Esophagus squamous epithelium (tissue), 5 donors: Measurements from ENCODE around the gene GRIK1. TPM values are rescaled to one million over a fixed set of nuclear protein-coding genes. Genes with fewer than 3 reads are reported as not detected.

ENCODE experiments used
- DNase-seq: peaks from one replicate; lab custom pipeline; 2025; lab: John Stamatoyannopoulos, UW
- H3K27ac ChIP-seq, 4 donors: fragments of 200-600 bp; sonication (generic); one replicate each; pipeline ENCODE4 v1.5.1; 2016 to 2019; ENCODE audit warnings: mild to moderate bottlenecking in 1 of 4
- H3K27me3 ChIP-seq, 4 donors: fragments of 200-600 bp; sonication (generic); 1 replicate in 3 of 4; 2 replicates in 1 of 4; pipeline versions ENCODE4 v1.5.1 to v1.6.0; 2017 to 2021; ENCODE audit warnings: antibody characterized with exemption in 1 of 4
- H3K36me3 ChIP-seq, 3 donors: fragments of 200-600 bp; sonication (generic); one replicate each; pipeline ENCODE4 v1.5.1; 2016 to 2019
- H3K4me1 ChIP-seq, 3 donors: fragments of 200-600 bp; sonication (generic); one replicate each; pipeline ENCODE4 v1.5.1; 2017 to 2019
- H3K4me3 ChIP-seq, 4 donors: fragments of 200-600 bp; sonication (generic); 1 replicate in 3 of 4; 2 replicates in 1 of 4; pipeline ENCODE4 v1.5.1; 2016 to 2019; ENCODE audit warnings: mild to moderate bottlenecking in 2 of 4, moderate library complexity in 1 of 4
- H3K9me3 ChIP-seq, 3 donors: fragments of 200-600 bp; sonication (generic); one replicate each; pipeline ENCODE4 v1.5.1; 2016 to 2019
- POLR2A ChIP-seq, 4 donors: fragments of 450-650 bp; IDR thresholded peaks; one replicate each; pipeline ENCODE4 v1.6.1; 2017; ENCODE audit warnings: antibody characterized with exemption in 4 of 4, mild to moderate bottlenecking in 4 of 4, moderate library complexity in 3 of 4
- WGBS, 2 donors: methylation state at CpG; one replicate each; pipeline ENCODE4 v1.1.5; 2018; 5-methylcytosine and 5-hydroxymethylcytosine counted together
- intact Hi-C: fragments of 100-400 bp; cut with DNase I; formaldehyde crosslinking; loops from one replicate; pipeline ENCODE4 v1.15.0; 2022
- total RNA-seq, 4 donors: library from RNA; depleted of rRNA; stranded (reverse); fragments of >200 nt; gene quantifications; one replicate each; pipeline ENCODE4 v1.1.0, GENCODE V29; 2016
- TF ChIP-seq, protein P1 (sequence below), 6 experiments: fragments of 450-650 bp in 4 of 6; fragments of 200-600 bp in 2 of 6; sonication (generic) in 2 of 6; IDR thresholded peaks; one replicate each; pipeline ENCODE4 v1.5.1; 2016 to 2019; ENCODE audit warnings: antibody characterized with exemption in 6 of 6, mild to moderate bottlenecking in 4 of 6, moderate library complexity in 4 of 6
- donor health status: DM: yes; HTN: yes; CAD: no.

Gene GRIK1
- total RNA-seq, 4 donors from 2014 or later = 0.19 TPM; not detected in 3

DNA sequence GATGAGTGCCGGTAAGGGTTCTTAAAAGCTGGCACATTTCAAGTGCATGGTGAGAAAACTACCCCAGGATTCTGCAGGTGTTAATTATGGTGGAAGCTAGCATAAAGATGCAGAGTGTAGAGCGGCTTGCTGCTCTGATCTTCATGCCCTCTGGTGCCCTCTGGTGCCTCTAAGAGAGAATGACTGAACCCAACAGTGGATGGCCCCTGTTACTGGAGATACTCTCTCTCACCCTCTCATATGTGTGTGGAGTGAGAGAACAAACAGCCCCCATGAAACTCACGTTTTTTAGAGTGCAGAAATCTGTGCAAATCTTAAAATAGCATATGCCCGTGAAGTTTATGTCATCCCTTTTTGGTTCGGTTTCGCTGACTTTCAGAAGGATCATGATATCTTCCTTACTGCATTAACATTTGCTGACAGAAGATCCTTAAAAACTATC lies 90.0 kb downstream of the GRIK1 start:
- no peak overlapping the region for H3K27ac ChIP-seq
- H3K4me1 ChIP-seq = no peaks in the 10 kb centered on the region
- no peak for DNase-seq
- 34 to 37% methylated on average over 6 of the region's 6 CpGs for WGBS, 2 donors
- intact Hi-C loops = no loop called here
- no peaks in the 10 kb centered on the region for H3K36me3 ChIP-seq
- no peaks in the 10 kb centered on the region for H3K9me3 ChIP-seq
- TF ChIP-seq, protein P1, sequence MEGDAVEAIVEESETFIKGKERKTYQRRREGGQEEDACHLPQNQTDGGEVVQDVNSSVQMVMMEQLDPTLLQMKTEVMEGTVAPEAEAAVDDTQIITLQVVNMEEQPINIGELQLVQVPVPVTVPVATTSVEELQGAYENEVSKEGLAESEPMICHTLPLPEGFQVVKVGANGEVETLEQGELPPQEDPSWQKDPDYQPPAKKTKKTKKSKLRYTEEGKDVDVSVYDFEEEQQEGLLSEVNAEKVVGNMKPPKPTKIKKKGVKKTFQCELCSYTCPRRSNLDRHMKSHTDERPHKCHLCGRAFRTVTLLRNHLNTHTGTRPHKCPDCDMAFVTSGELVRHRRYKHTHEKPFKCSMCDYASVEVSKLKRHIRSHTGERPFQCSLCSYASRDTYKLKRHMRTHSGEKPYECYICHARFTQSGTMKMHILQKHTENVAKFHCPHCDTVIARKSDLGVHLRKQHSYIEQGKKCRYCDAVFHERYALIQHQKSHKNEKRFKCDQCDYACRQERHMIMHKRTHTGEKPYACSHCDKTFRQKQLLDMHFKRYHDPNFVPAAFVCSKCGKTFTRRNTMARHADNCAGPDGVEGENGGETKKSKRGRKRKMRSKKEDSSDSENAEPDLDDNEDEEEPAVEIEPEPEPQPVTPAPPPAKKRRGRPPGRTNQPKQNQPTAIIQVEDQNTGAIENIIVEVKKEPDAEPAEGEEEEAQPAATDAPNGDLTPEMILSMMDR (IDR thresholded peaks at IDR 0.05) = peak in 5 of 6 experiments; percentile 50 to 68 (median 59)
- no peak for TF ChIP-seq POLR2A (IDR thresholded peaks at IDR 0.05)
- no peak overlapping the region for H3K4me3 ChIP-seq
- H3K27me3 ChIP-seq = peaks cover 0 to 5% (median 0%) of the 10 kb centered on the region in 4 donors

DNA sequence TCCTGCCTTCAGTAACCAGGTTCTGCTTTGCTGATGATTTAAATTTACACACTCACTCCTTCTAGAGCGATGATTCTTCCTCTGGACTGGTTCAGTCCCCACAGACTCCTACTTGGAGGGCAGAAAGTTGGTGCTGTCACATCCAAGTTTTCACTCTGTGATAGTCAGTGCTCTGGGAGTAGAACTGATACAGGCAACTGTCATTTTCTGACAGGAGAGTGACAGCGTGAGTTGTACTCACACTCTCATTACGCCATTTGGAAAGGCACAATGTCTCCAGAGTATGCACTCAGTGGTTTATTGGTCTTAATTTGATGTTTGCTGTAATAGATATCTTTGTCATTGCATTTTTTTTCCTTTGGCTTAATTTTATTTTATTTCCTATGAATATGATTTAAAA lies 96.0 kb downstream of the GRIK1 start:
- no peaks in the 10 kb centered on the region for H3K9me3 ChIP-seq
- TF ChIP-seq, protein P1 (IDR thresholded peaks at IDR 0.05) = no peak
- no peak for TF ChIP-seq POLR2A (IDR thresholded peaks at IDR 0.05)
- intact Hi-C loops = loop anchor here (5.0 kb wide), 1 partner anchor 367 kb away; no protein-coding TSS in a partner anchor
- peaks cover 0 to 5% (median 0%) of the 10 kb centered on the region in 4 donors for H3K27me3 ChIP-seq
- no peak overlapping the region for H3K4me3 ChIP-seq
- H3K4me1 ChIP-seq = no peaks in the 10 kb centered on the region
- DNase-seq = no peak
- no peak overlapping the region for H3K27ac ChIP-seq
- 84 to 94% methylated on average over 3 of the region's 3 CpGs for WGBS, 2 donors
- H3K36me3 ChIP-seq = no peaks in the 10 kb centered on the region

DNA sequence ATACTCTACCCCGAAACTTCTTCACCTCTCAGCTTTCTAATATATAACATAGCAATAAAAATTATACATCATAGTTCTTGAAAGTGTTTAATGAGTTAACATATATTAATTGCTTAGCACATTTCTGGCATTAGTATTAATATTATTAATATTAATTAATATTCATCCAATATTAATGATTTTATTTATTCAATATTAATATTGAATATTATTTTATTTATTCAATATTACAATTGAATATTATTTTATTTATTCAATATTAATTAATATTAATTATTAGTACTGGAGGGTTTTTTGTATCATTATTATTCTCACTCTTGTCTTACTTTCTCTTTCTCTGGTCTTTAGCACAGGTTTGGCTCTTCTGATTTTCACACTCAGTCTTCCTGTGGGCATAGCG lies 105.2 kb downstream of the GRIK1 start:
- intact Hi-C loops = no loop called here
- WGBS, 2 donors = 39 to 85% methylated on average over 2 of the region's 2 CpGs
- H3K9me3 ChIP-seq = peaks cover 0 to 6% (median 0%) of the 10 kb centered on the region in 3 donors

DNA sequence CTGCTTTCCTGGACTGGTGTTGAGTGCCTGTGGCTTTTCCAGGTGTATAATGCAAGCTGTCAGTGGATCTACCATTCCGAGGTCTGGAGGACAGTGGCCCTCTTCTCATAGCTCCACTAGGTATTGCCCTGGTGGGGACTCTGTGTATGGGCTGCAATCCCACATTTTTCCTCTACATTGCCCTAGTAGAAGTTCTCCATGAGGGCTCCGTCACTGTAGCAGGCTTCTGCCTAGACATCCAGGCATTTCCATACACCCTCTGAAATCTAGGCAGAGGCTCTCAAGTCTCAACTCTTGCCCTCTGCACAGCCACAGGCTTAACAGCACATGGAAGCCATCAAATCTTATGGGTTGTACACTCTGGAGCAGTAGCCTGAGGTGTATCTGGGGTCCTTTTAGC lies 107.6 kb downstream of the GRIK1 start:
- no peaks in the 10 kb centered on the region for H3K27me3 ChIP-seq
- H3K9me3 ChIP-seq = peaks cover 0 to 15% (median 0%) of the 10 kb centered on the region in 3 donors
- no peak overlapping the region for H3K27ac ChIP-seq
- no peaks in the 10 kb centered on the region for H3K36me3 ChIP-seq
- intact Hi-C loops = no loop called here
- WGBS, 2 donors = 71 to 86% methylated on average over 1 of the region's 2 CpGs
- no peaks in the 10 kb centered on the region for H3K4me1 ChIP-seq
- no peak for TF ChIP-seq POLR2A (IDR thresholded peaks at IDR 0.05)
- TF ChIP-seq, protein P1 (IDR thresholded peaks at IDR 0.05) = no peak
- H3K4me3 ChIP-seq = no peak overlapping the region
- DNase-seq = no peak

More for the DNA sequence above, 105.2 kb downstream of the GRIK1 start:
- H3K36me3 ChIP-seq = no peaks in the 10 kb centered on the region
- H3K4me1 ChIP-seq = no peaks in the 10 kb centered on the region
- H3K27ac ChIP-seq = no peak overlapping the region
- no peak overlapping the region for H3K4me3 ChIP-seq
- no peaks in the 10 kb centered on the region for H3K27me3 ChIP-seq
- DNase-seq = no peak
- no peak for TF ChIP-seq POLR2A (IDR thresholded peaks at IDR 0.05)
- TF ChIP-seq, protein P1 (IDR thresholded peaks at IDR 0.05) = no peak

DNA sequence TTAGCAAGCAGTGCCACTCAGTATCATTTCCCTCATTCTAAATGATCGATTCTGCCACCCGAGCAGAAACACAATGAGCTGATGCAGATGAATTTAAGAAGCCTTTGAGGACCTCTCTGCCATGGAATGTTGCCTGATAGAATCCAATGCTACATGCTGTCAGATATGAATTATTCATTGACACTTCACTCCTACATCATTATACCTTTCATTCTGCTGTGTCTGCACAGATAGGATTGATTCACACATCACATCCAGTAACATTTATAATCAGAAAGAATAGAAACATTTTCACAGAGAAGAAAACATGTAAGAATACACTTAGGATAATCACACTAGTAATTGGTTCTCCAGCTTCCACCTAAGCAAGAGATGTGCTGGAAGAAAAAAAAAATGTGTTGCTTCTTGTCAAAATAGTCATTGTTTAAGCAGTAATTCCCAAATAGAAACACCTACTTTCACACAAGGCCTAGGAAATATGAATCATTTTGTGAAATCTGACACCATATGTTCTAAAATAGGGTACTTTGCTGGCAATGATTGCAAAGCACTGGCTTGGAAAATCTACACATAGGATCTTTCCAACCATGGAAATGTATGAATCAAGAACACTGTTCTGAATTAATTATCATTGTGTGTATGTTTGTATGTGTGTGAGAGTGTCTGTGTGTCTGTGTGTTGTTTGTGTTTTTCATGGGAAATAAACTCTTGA lies 110.1 kb downstream of the GRIK1 start:
- no peak overlapping the region for H3K4me3 ChIP-seq
- intact Hi-C loops = no loop called here

More for the DNA sequence above, 110.1 kb downstream of the GRIK1 start:
- H3K27me3 ChIP-seq = no peaks in the 10 kb centered on the region
- TF ChIP-seq, protein P1 (IDR thresholded peaks at IDR 0.05) = no peak
- no peak for TF ChIP-seq POLR2A (IDR thresholded peaks at IDR 0.05)
- DNase-seq = no peak
- no peaks in the 10 kb centered on the region for H3K4me1 ChIP-seq
- no peak overlapping the region for H3K27ac ChIP-seq
- H3K9me3 ChIP-seq = peaks cover 0 to 15% (median 0%) of the 10 kb centered on the region in 3 donors
- WGBS, 2 donors = 78 to 94% methylated on average over 2 of the region's 2 CpGs
- no peaks in the 10 kb centered on the region for H3K36me3 ChIP-seq
